Activated CD4-positive, CD25-positive, alpha-beta regulatory T cell treated with anti-CD3 and anti-CD28 coated beads, Interleukin-2, amount 50 U/mL, for 72 hours (primary cell): ENCODE results near the gene CAMK1D.

Experiments
- DNase-seq: peaks from one replicate; pipeline ENCODE4 v3.0.0; 2021

The CAMK1D gene

GRCh38 chr10:12606461-12606860, 257.1 kb downstream of the CAMK1D start:
- DNase-seq = no peak

- no peak for DNase-seq
These were observed 259.4 kb downstream of the CAMK1D start for GRCh38 chr10:12608761-12609160.

GRCh38 chr10:12609435-12609834, 260.1 kb downstream of the CAMK1D start:
- DNase-seq = no peak

DNA sequence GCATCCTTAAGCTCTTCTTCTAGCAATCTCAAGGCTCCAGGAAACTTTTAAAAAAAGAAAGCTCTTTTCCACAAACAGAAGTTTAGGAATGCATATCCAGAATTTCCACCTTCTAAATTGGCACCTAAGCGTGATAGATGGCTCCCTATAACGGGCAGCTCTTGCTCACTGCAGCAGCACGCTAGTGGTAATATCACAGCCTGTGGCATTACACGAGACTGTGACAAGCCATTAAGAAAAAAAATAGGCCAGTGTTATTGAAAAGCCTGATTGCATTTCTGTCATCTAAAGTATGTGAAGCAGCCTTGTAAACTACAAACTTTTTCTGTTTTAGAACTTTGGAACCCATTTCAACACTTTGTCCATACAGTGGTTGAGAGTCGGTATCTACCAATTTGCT, 263.8 kb downstream of the CAMK1D start:
- no peak for DNase-seq

DNA sequence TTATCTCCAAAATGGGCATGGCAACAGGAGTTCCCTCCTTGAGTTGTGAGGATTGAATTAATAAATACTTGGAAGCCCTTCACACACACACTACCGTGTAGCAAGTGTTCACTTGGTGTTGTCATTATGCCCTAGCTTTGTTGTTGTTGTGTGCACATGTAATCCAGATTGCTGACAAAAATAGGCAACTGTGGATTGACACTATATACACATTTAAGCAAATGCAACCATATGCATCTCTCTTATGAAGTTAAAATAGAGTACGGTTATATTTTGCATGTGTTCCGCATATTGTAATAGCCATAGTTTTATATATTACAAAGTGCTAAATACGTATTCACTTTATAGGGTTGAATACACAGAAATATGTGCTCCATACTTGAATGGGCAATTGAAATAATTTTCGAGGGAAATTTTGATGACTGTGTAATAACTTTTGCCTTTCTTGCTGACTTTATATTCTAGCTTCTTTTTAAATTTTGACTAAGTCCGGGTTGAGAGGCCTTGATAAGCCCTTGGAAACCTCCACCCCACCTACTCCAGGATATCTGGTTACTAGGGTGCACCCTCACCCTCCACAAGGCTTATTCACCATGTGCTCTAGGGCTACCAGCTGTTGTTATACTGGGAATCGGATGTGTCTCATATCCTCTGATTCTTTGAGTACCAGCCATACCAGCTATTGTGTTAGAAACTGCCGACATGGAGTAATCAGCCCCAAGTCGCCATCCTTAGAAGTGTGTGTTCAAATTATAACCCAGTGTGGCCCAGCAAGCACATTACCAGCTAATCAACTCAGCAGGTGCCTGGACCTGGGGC, 265.0 kb downstream of the CAMK1D start:
- DNase-seq = no peak

GRCh38 chr10:12615296-12616220, 266.2 kb downstream of the CAMK1D start:
- no peak for DNase-seq

GRCh38 chr10:12617191-12618175, 268.1 kb downstream of the CAMK1D start:
- no peak for DNase-seq

DNA sequence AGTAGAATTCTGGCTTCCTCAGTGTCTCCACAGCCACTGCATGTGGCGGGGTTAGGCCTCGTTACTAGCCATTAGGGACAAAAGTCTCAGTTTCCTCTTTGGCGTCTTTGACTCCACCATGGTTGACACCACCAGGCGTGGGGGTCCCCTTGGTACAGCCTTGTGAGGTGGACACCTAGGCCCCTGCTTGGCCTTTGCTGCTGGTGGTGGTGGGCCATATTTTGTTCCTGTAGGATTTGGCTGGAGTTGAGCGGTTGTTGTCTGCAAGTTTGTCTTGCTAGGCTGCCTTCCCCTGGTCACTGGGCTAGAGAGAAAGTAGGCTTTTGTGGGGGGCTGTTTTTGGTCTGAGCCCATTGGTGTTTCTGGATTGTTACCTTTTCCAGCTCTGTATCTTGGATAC, 272.7 kb downstream of the CAMK1D start:
- no peak for DNase-seq

- no peak for DNase-seq
These were observed 273.3 kb downstream of the CAMK1D start for GRCh38 chr10:12622691-12623090.

DNA sequence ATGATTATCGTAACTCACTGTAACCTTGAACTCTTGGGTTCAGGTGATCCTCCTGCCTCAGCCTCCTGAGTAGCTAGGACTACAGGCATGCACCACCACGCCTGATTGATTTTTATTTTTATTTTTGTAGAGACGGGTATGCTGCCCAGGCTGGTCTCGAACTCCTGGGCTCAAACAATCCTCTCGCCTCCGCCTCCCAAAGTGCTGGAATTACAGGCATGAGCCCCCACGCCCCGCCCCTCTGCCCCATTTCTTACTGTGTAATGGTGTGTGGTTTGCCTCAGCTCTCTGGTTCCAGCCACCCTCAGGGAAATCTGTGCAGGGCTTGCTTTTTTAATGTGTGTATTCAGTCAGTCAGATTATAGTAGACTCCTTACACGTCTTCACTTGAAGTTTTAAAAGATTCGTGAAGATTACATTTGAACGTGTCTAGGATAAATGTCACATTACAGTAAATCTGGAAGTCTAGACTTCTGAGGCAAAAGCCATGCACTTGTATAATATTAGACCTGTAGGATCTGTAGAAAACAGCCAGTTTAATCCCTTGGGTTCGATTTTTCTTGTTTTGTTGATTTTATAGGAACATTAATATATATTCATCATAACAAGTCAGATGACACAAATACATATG, 276.2 kb downstream of the CAMK1D start:
- no peak for DNase-seq

DNA sequence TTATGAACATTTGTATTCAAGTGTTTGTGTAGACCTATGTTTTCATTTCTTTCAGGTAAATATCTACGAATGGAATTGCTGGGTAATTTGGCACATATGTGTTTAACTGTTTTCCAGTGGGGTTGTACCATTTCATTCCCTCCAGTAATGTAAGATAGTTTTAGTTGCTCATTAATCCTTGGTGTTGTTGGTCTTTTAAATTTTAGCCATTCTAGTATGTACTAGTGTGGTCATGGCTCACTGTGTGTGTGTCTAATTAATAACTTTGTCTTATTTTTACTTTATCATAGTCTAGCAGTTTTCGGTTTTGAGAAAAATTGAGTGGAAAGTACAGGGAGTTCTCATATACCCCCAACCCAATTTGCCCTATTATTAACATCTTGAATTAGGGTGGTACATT, 278.8 kb downstream of the CAMK1D start:
- no peak for DNase-seq

DNA sequence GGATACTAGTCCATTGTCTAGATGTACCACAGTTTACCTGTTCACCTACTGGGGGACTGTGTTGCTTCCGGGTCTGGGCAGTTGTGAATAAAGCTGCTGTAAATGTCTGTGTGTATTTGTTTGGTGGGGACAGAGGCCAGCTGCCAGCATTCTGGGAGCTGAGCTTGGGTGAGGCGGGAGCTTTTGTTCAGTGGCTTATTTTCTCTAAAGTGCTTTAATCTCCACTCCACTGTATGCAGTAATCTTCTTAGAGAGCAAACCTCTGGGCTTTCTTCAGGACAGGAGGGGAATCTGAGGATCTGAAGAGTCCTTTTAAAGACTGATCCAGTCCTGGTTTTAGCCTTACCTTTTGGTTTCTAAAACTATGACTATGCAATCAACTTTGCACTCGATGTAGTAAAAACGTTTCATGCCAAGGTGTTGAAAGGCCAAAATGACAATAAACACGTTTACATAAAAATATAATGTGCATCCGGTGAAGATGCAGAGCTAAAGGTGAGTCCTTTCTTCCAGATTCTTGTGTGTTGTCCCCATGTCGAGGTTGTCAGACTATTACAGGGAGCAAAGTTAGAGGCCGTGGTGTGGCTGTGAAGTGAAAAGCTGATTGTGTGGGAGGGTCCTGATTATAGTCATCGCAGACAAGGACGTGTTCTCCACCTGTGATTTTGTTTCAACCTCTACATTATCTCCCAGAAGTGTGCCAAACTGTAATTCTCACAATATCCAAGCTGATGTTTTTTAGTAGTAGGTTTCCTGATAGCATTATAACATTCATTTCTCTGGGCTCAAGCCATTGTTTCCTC, 279.8 kb downstream of the CAMK1D start:
- DNase-seq = no peak

- no peak for DNase-seq
These were observed 280.4 kb downstream of the CAMK1D start for GRCh38 chr10:12629767-12630165.

- DNase-seq = no peak
These were observed 281.9 kb downstream of the CAMK1D start for GRCh38 chr10:12631216-12631615.

- DNase-seq = no peak
These were observed 282.6 kb downstream of the CAMK1D start for GRCh38 chr10:12631787-12632562.

DNA sequence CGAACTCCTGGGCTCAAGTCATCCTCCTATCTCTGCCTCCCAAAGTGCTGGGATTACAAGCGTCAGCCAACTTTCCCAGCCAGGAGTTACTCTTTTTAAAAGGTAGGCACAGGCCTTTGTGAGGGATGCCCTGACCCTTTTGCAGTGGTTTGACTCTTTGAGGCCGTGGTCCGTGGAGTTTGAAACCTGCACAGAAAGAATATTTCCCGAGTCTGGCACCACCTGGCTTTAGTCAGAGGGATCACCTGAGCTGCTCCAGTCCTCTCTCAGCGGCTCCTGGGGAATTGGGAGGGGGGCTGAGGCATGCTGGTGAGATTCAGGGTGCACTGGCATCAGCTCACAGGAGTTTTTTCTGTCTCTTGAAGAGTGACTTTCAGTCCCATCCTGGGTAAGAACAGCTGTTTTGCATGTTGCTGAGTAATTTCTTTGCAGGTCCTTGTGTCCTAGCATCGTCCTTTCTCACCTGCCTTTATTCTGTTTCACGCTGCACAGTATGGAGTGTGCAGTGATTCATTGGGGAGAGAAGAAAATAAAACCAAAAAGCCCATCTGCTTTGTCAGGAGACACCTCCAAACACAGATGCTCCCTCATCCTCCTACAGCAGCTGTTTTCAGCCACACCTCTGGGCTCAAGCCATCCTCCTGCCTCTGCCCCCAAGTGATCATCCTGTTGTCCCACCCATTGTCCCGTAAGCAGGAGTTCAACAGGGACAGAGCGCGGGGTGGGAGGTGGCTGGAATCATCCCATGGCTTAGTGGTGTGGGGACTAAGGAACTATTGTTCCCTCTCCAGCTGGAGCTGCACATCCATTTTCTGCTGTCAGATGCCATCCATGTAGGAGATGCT, 284.7 kb downstream of the CAMK1D start:
- no peak for DNase-seq

DNA sequence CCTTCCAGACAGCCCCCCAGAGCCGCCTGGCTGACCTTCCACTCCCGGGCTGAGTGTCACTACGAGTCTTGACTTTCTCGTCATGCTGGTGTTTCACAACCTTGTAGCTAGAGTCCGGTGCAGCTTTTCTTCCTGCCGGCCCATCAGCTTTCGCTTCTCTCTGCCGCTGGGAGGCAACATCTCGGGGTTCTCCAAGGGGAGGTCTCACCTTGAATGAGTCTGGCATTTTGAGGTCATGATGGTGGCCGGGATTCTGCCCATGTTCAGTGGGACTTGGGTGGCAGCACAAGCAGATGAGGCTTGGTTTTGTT, 285.2 kb downstream of the CAMK1D start:
- DNase-seq = no peak

DNA sequence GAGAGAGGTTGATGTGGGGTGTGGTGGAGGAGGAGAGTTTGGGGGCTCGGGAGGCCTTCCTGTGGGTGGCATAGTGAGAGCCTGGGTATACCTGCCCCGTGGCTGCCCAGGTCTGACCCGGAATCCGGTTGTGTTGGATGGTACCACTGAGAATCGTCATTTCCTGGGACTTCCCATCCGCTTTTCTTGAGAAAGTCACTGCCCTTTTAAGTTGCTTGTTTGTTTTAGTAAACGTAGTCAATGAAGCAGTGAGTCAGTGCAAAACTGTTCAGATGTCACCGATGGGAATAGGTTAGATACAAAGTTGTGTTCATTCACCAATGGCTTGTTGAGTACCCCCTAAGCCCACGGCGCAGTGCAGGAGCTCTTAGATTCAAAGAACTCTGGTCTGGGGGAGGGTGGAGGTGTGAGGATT, 285.8 kb downstream of the CAMK1D start:
- no peak for DNase-seq

GRCh38 chr10:12636571-12636970, 287.2 kb downstream of the CAMK1D start:
- no peak for DNase-seq

- no peak for DNase-seq
These were observed 288.3 kb downstream of the CAMK1D start for GRCh38 chr10:12637649-12638048.
